ENCODE results near the gene MACF1. TPM values are rescaled to one million over a fixed set of nuclear protein-coding genes. Genes with fewer than 3 reads are reported as not detected.

MACF1 gene
- polyA plus RNA-seq, 4 donors = 208 to 264 (median 240) TPM

- DNase-seq (ENCODE audit: low read depth in 4 of 4, low spot score in 3 of 4) = no peak
Measured at GRCh38 chr1:39409055-39409816, 204.7 kb downstream of the MACF1 start.

GRCh38 chr1:39410915-39411436 is 206.5 kb downstream of the MACF1 start:
- peak in 1 of 4 donors; percentile 67 for DNase-seq (ENCODE audit: low read depth in 4 of 4, low spot score in 3 of 4)

GRCh38 chr1:39411526-39412478 is 207.3 kb downstream of the MACF1 start:
- DNase-seq (ENCODE audit: low read depth in 4 of 4, low spot score in 3 of 4) = no peak

GRCh38 chr1:39412892-39413291 is 208.4 kb downstream of the MACF1 start:
- DNase-seq (ENCODE audit: low read depth in 4 of 4, low spot score in 3 of 4) = no peak

GRCh38 chr1:39413902-39414528 is 209.5 kb downstream of the MACF1 start:
- no peak for DNase-seq (ENCODE audit: low read depth in 4 of 4, low spot score in 3 of 4)

GRCh38 chr1:39415553-39415952 is 211.1 kb downstream of the MACF1 start:
- no peak for DNase-seq (ENCODE audit: low read depth in 4 of 4, low spot score in 3 of 4)

GRCh38 chr1:39416609-39417008 is 212.1 kb downstream of the MACF1 start:
- DNase-seq (ENCODE audit: low read depth in 4 of 4, low spot score in 3 of 4) = no peak

- no peak for DNase-seq (ENCODE audit: low read depth in 4 of 4, low spot score in 3 of 4)
Measured at GRCh38 chr1:39418236-39418635, 213.7 kb downstream of the MACF1 start.

- DNase-seq (ENCODE audit: low read depth in 4 of 4, low spot score in 3 of 4) = no peak
Measured at GRCh38 chr1:39420493-39420892, 216.0 kb downstream of the MACF1 start.

GRCh38 chr1:39422614-39423013 is 218.1 kb downstream of the MACF1 start:
- DNase-seq (ENCODE audit: low read depth in 4 of 4, low spot score in 3 of 4) = no peak

- DNase-seq (ENCODE audit: low read depth in 4 of 4, low spot score in 3 of 4) = no peak
Measured at GRCh38 chr1:39425151-39425550, 220.7 kb downstream of the MACF1 start.

GRCh38 chr1:39425634-39426033 is 221.1 kb downstream of the MACF1 start:
- DNase-seq (ENCODE audit: low read depth in 4 of 4, low spot score in 3 of 4) = no peak

GRCh38 chr1:39426346-39426745 is 221.9 kb downstream of the MACF1 start:
- DNase-seq (ENCODE audit: low read depth in 4 of 4, low spot score in 3 of 4) = no peak

GRCh38 chr1:39427374-39427773 is 222.9 kb downstream of the MACF1 start:
- DNase-seq (ENCODE audit: low read depth in 4 of 4, low spot score in 3 of 4) = no peak

GRCh38 chr1:39427912-39428311 is 223.4 kb downstream of the MACF1 start:
- DNase-seq (ENCODE audit: low read depth in 4 of 4, low spot score in 3 of 4) = no peak

GRCh38 chr1:39431927-39432326 is 227.4 kb downstream of the MACF1 start:
- DNase-seq (ENCODE audit: low read depth in 4 of 4, low spot score in 3 of 4) = no peak

- DNase-seq (ENCODE audit: low read depth in 4 of 4, low spot score in 3 of 4) = no peak
Measured at GRCh38 chr1:39434797-39435395, 230.4 kb downstream of the MACF1 start.

GRCh38 chr1:39435597-39435996 is 231.1 kb downstream of the MACF1 start:
- no peak for DNase-seq (ENCODE audit: low read depth in 4 of 4, low spot score in 3 of 4)

GRCh38 chr1:39436842-39437241 is 232.3 kb downstream of the MACF1 start:
- no peak for DNase-seq (ENCODE audit: low read depth in 4 of 4, low spot score in 3 of 4)

- no peak for DNase-seq (ENCODE audit: low read depth in 4 of 4, low spot score in 3 of 4)
Measured at GRCh38 chr1:39438042-39438441, 233.5 kb downstream of the MACF1 start.

- no peak for DNase-seq (ENCODE audit: low read depth in 4 of 4, low spot score in 3 of 4)
Measured at GRCh38 chr1:39440856-39441255, 236.4 kb downstream of the MACF1 start.

Data from right renal pelvis (tissue), 4 donors.